Measurements from ENCODE around the gene ADAMTS2.
"Not testable (repeated sequence)": the region's sequence is repeated elsewhere in the genome, so short reads cannot be mapped to it uniquely, and the experiment has no call there.

Gene ADAMTS2

DNA sequence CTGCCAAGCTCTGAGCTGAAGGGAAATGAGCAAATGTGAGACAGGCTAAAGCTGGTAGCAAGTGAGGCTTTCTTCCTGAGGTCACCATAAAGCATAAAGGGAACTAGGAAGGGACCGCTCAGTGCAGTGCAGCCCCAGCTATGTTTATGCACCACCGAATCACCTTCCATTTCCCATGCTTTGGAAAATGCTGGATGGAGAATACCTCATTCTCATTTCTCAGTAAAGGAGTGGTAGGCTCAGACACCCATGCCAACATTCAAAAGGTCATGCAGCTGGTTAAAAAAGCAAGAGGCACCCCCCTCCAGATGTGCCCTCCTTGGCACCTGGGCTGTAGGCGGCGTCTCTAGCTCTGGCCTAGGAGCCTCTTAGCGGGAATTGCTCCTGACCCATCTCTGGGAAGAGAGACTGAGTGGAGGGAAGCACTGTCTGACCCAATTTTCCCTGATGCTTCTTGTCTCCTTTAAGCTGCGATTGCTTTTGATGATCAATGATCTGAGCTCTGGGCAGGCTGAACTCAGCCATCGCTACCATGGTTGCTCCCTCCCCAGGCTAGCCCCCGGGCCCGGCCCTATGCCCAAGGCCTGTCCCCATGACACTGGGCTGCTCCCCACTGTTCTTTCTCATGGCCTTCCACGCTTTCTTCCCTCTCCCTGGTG, 226.4 kb downstream of the ADAMTS2 start:
- no peak for DNase-seq (ENCODE audit: low read depth in 3 of 3, low spot score in 1 of 3)

GRCh38 chr5:179118338-179118737, 226.9 kb downstream of the ADAMTS2 start:
- no peak for DNase-seq (ENCODE audit: low read depth in 3 of 3, low spot score in 1 of 3)

- no peak for DNase-seq (ENCODE audit: low read depth in 3 of 3, low spot score in 1 of 3)
Measured at GRCh38 chr5:179115845-179116524, 229.3 kb downstream of the ADAMTS2 start.

DNA sequence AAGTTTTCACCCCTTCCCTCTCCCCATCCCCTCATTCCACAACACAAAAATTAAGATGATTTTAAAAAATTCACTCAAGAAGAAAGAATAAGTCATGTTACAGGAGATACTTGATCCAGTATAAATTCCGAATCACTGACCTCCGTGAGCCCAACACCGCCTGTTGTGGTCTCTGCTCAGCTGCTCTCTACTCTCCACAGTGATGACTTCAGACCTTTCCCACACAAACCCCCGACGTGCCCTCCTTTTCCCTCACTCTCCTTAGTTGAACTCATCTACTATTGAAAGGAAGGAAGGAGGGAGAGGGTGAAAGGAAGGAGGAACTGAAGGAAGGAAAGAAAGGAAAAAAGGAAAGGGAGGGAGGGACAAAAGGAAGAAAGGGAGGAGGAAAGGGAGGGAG, 230.0 kb downstream of the ADAMTS2 start:
- DNase-seq (ENCODE audit: low read depth in 3 of 3, low spot score in 1 of 3), result no peak

DNA sequence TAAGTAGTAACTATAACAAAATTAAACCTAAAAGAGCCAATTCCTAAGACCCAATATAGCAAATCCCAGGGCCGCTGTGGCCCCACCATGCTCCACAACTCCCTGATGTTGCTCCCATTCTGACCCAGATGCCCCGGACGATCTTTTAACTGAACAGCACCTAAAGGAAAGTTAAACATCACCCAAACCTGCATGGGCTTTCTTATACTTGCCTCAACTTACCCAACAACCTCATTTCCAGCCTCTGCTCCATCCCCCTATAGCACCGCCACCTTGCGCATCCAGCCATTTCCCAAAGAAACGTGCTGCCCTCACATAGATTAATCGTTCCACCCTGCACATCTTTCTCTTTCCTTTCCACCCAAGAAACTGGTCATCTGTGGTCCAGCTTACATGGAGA, 230.5 kb downstream of the ADAMTS2 start:
- no peak for DNase-seq (ENCODE audit: low read depth in 3 of 3, low spot score in 1 of 3)

GRCh38 chr5:179113945-179114641, 231.2 kb downstream of the ADAMTS2 start:
- DNase-seq (ENCODE audit: low read depth in 3 of 3, low spot score in 1 of 3), result no peak

DNA sequence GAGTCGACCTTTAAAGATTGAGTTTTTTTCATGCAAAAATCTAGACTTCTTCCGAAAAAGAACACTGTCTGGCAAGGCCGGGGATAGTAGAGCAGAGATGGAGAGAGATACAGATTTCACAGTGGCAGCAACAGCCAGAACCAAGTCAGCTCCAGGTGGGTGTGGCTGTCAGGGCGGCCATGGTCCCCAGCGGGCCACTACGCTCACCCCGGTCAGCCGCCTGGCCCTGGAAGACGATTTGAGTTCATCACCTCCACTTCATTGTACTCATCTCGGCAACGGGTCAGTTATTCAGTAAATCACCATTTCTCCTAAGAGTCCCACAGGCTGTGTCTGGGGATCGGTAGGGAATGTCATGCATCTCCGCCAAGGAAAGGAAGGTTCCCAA, 232.1 kb downstream of the ADAMTS2 start:
- no peak for DNase-seq (ENCODE audit: low read depth in 3 of 3, low spot score in 1 of 3)

GRCh38 chr5:179112469-179113142, 232.7 kb downstream of the ADAMTS2 start:
- no peak for DNase-seq (ENCODE audit: low read depth in 3 of 3, low spot score in 1 of 3)

- DNase-seq (ENCODE audit: low read depth in 3 of 3, low spot score in 1 of 3), result no peak
Measured at GRCh38 chr5:179111267-179112207, 233.7 kb downstream of the ADAMTS2 start.

DNA sequence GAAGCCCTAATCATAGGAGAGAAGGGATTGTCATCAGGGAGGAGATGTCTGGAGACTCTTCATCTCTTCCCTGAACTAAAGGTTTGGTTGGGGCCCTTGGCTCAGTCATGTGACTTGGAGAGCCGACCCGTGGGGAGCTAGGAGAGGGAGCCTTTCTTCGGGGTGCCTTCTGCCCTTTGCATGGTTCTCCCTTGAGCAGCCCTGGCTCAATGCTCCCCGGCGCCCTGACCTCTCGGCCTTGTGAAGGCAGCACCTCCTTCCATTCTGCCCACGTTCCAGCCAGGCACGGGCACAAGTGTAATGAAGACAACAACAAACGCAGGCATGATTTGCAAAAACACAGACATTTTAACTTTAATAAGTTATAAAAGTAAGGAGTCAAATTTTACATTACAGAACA, 234.7 kb downstream of the ADAMTS2 start:
- DNase-seq (ENCODE audit: low read depth in 3 of 3, low spot score in 1 of 3), result no peak

GRCh38 chr5:179101282-179101681, 244.0 kb downstream of the ADAMTS2 start:
- DNase-seq (ENCODE audit: low read depth in 3 of 3, low spot score in 1 of 3), result not testable (repeated sequence)

GRCh38 chr5:179089502-179089901, 255.8 kb downstream of the ADAMTS2 start:
- DNase-seq (ENCODE audit: low read depth in 3 of 3, low spot score in 1 of 3), result no peak

GRCh38 chr5:179080724-179081123, 264.5 kb downstream of the ADAMTS2 start:
- DNase-seq (ENCODE audit: low read depth in 3 of 3, low spot score in 1 of 3), result no peak

DNA sequence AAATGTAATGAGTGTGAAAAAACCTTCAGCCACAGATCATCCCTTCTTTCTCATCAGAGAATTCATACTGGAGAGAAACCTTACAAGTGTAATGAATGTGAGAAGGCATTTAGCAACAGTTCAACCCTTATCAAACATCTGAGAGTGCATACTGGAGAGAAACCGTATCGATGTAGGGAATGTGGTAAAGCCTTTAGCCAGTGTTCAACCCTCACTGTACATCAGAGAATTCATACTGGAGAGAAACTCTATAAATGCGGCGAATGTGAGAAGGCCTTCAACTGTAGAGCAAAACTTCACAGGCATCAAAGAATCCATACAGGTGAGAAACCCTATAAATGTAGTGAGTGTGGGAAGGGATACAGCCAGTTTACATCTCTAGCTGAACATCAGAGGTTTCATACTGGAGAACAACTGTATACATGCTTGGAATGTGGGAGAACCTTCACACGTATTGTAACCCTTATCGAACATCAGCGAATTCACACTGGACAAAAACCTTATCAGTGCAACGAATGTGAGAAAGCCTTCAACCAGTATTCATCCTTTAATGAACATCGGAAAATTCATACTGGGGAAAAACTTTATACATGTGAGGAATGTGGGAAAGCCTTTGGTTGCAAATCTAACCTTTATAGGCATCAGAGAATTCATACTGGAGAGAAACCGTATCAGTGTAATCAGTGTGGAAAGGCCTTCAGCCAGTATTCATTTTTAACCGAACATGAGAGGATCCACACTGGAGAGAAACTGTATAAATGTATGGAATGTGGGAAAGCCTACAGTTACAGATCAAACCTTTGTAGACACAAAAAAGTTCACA, 265.9 kb downstream of the ADAMTS2 start:
- DNase-seq (ENCODE audit: low read depth in 3 of 3, low spot score in 1 of 3), result no peak

- no peak for DNase-seq (ENCODE audit: low read depth in 3 of 3, low spot score in 1 of 3)
Measured at GRCh38 chr5:179065703-179066102, 279.6 kb downstream of the ADAMTS2 start.

GRCh38 chr5:179061025-179061424, 284.2 kb downstream of the ADAMTS2 start:
- no peak for DNase-seq (ENCODE audit: low read depth in 3 of 3, low spot score in 1 of 3)

All from stimulated activated CD4-positive, alpha-beta T cell treated with anti-CD3 and anti-CD28 coated beads, TNF-alpha, amount 100 ng/mL, for 1 hour (primary cell).